Trophoblast cell (in vitro differentiated cells and primary cell): ENCODE data around the gene SPP1.

Experiments used
- DNase-seq, 2 donors: peaks; one replicate each; pipeline ENCODE4 v3.0.0-alpha.2; 2016
- H2AFZ ChIP-seq: 2 replicates; pipeline ENCODE4 v1.6.1; 2013; ENCODE audit warnings: low read length, moderate library complexity, mild to moderate bottlenecking; ENCODE audit not compliant: insufficient read depth, poor library complexity
- H2AK5ac ChIP-seq: 2 replicates; pipeline ENCODE4 v1.6.1; 2013; ENCODE audit warnings: mild to moderate bottlenecking, low read length
- H2BK120ac ChIP-seq: 2 replicates; pipeline ENCODE4 v1.6.1; 2013; ENCODE audit warnings: low read length, mild to moderate bottlenecking, moderate library complexity; ENCODE audit not compliant: insufficient read depth, poor library complexity
- H2BK12ac ChIP-seq: 2 replicates; pipeline ENCODE4 v1.6.1; 2013; ENCODE audit warnings: mild to moderate bottlenecking, low read length, moderate library complexity
- H2BK5ac ChIP-seq: 2 replicates; pipeline ENCODE4 v1.6.1; 2013; ENCODE audit warnings: low read length, low read depth, moderate library complexity, mild to moderate bottlenecking; ENCODE audit not compliant: poor library complexity
- H3K14ac ChIP-seq: 2 replicates; pipeline ENCODE4 v1.6.1; 2013; ENCODE audit warnings: mild to moderate bottlenecking, low read length
- H3K18ac ChIP-seq: 2 replicates; pipeline ENCODE4 v1.6.1; 2013; ENCODE audit warnings: mild to moderate bottlenecking, low read length
- H3K23ac ChIP-seq: 2 replicates; pipeline ENCODE4 v1.6.1; 2013; ENCODE audit warnings: low read length
- H3K27ac ChIP-seq: 2 replicates; pipeline ENCODE4 v1.5.1; 2013; ENCODE audit warnings: low read depth, mild to moderate bottlenecking, inconsistent platforms, low read length, moderate library complexity
- H3K27me3 ChIP-seq: 2 replicates; pipeline ENCODE4 v1.6.1; 2013; ENCODE audit warnings: inconsistent platforms, mild to moderate bottlenecking, low read length, moderate library complexity; ENCODE audit not compliant: insufficient read depth
- H3K36me3 ChIP-seq, 2 experiments: 1 replicate in 1 of 2; 2 replicates in 1 of 2; pipeline ENCODE4 v1.6.1; 2013; ENCODE audit warnings: low read length in 2 of 2, mild to moderate bottlenecking in 2 of 2, moderate library complexity in 1 of 2; ENCODE audit not compliant: insufficient read depth in 2 of 2, control insufficient read depth in 1 of 2
- H3K4ac ChIP-seq: 2 replicates; pipeline ENCODE4 v1.6.1; 2013; ENCODE audit warnings: low read depth, mild to moderate bottlenecking, low read length, moderate library complexity
- H3K4me1 ChIP-seq, 2 experiments: 1 replicate in 1 of 2; 2 replicates in 1 of 2; pipeline ENCODE4 v1.6.1; 2013; ENCODE audit warnings: low read length in 2 of 2, mild to moderate bottlenecking in 2 of 2, moderate library complexity in 1 of 2; ENCODE audit not compliant: insufficient read depth in 2 of 2, control insufficient read depth in 1 of 2
- H3K4me2 ChIP-seq: 2 replicates; pipeline ENCODE4 v1.6.1; 2013; ENCODE audit warnings: inconsistent platforms, mild to moderate bottlenecking, low read length, moderate library complexity
- H3K4me3 ChIP-seq: 2 replicates; pipeline ENCODE4 v1.5.1; 2013; ENCODE audit warnings: mild to moderate bottlenecking, low read depth, low read length, inconsistent platforms
- H3K79me1 ChIP-seq: one replicate; pipeline ENCODE4 v1.6.1; 2013; ENCODE audit warnings: low read length
- H3K79me2 ChIP-seq: 2 replicates; pipeline ENCODE4 v1.6.1; 2013; ENCODE audit warnings: low read length, mild to moderate bottlenecking; ENCODE audit not compliant: control insufficient read depth, insufficient read depth, poor library complexity
- H3K9ac ChIP-seq: 2 replicates; pipeline ENCODE4 v1.6.1; 2013; ENCODE audit warnings: mild to moderate bottlenecking, low read length
- H3K9me3 ChIP-seq: 2 replicates; pipeline ENCODE4 v1.6.1; 2013; ENCODE audit warnings: low read depth, mild to moderate bottlenecking, control low read depth, inconsistent platforms, low read length; ENCODE audit not compliant: insufficient read depth
- H4K12ac ChIP-seq: 2 replicates; pipeline ENCODE4 v1.6.1; 2013; ENCODE audit warnings: low read depth, mild to moderate bottlenecking, low read length, moderate library complexity
- H4K8ac ChIP-seq: 2 replicates; pipeline ENCODE4 v1.6.1; 2013; ENCODE audit warnings: low read depth, mild to moderate bottlenecking, low read length, moderate library complexity
- H4K91ac ChIP-seq: one replicate; pipeline ENCODE4 v1.6.1; 2013; ENCODE audit warnings: low read depth, mild to moderate bottlenecking, low read length, moderate library complexity
- WGBS: extraction: QIAGEN DNeasy Blood & Tissue Kit; methylation state at CpG from one replicate; pipeline ENCODE4 v1.1.7; 2013; ENCODE audit warnings: missing lambda C conversion rate; ENCODE audit not compliant: insufficient read length, insufficient coverage; ENCODE audit errors: extremely low coverage; 5-methylcytosine and 5-hydroxymethylcytosine counted together

Gene SPP1

GRCh38 chr4:88007304-88008121 is 32.0 kb downstream of the SPP1 start, which contains the start of gene PKD2:
PKD2 (plus strand) TSS chr4:88007635; CDS start chr4:88007734, 99 bp downstream.
- H2AFZ ChIP-seq = peak within 1 kb of the TSS; percentile 61
- no peak within 1 kb of the TSS for H3K23ac ChIP-seq

GRCh38 chr4:88008122-88008742 is 32.7 kb downstream of the SPP1 start:
- Histone ChIP-seq H3K18ac (peak overlapping the region; percentile 80), H3K14ac (peak overlapping the region; percentile 84), H2BK120ac (peak overlapping the region; percentile 13), H3K36me3 (no peaks in the 10 kb centered on the region), H3K27me3 (no peaks in the 10 kb centered on the region), H2AK5ac (no peak overlapping the region), H2AFZ (peak overlapping the region; percentile 51), H2BK12ac (peak overlapping the region; percentile 63), H3K79me2 (peaks cover 6% of the 10 kb centered on the region), H3K4me1 (peaks cover 2 to 3% of the 10 kb centered on the region in 2 experiments), H3K27ac (peak overlapping the region; percentile 59), H3K4ac (peak overlapping the region; percentile 56), H4K91ac (peak overlapping the region; percentile 64), H4K12ac (peak overlapping the region; percentile 71), H3K23ac (no peak overlapping the region), H2BK5ac (peak overlapping the region; percentile 10), H3K4me3 (peak overlapping the region; percentile 83), H3K9ac (peak overlapping the region; percentile 73), H3K79me1 (peaks cover 7% of the 10 kb centered on the region), H3K9me3 (no peaks in the 10 kb centered on the region), H4K8ac (peak overlapping the region; percentile 44), H3K4me2 (peak overlapping the region; percentile 58)
- DNase-seq = peak; percentile 43 to 55
- WGBS = no CpG with 5 or more reads among the region's 51 CpGs

More at GRCh38 chr4:88007304-88008121, 32.0 kb downstream of the SPP1 start, which contains the start of gene PKD2:
- peak within 1 kb of the TSS; percentile 76 for H4K8ac ChIP-seq
- H2BK5ac ChIP-seq = peak within 1 kb of the TSS; percentile 10
- no CpG with 5 or more reads among the region's 116 CpGs for WGBS
- no peaks in the 10 kb centered on the region for H3K36me3 ChIP-seq
- peak; percentile 61 to 78 for DNase-seq
- peak within 1 kb of the TSS; percentile 64 for H4K91ac ChIP-seq
- H3K4me2 ChIP-seq = peak within 1 kb of the TSS; percentile 58
- no peaks in the 10 kb centered on the region for H3K27me3 ChIP-seq
- H3K9me3 ChIP-seq = no peaks in the 10 kb centered on the region
- peaks cover 6% of the 10 kb centered on the region for H3K79me2 ChIP-seq
- H4K12ac ChIP-seq = peak within 1 kb of the TSS; percentile 71
- peak within 1 kb of the TSS; percentile 84 for H3K14ac ChIP-seq
- peak within 1 kb of the TSS; percentile 37 for H2BK12ac ChIP-seq
- H2AK5ac ChIP-seq = no peak within 1 kb of the TSS
- H3K79me1 ChIP-seq = peaks cover 7% of the 10 kb centered on the region
- H3K18ac ChIP-seq = peak within 1 kb of the TSS; percentile 80
- peak within 1 kb of the TSS; percentile 56 for H3K4ac ChIP-seq
- peak within 1 kb of the TSS; percentile 39 for H2BK120ac ChIP-seq
- H3K9ac ChIP-seq = peak within 1 kb of the TSS; percentile 48
- peaks cover 2 to 3% of the 10 kb centered on the region in 2 experiments for H3K4me1 ChIP-seq
- peak within 1 kb of the TSS; percentile 59 for H3K27ac ChIP-seq
- peak within 1 kb of the TSS; percentile 83 for H3K4me3 ChIP-seq

GRCh38 chr4:88008743-88009171 is 33.2 kb downstream of the SPP1 start:
- H3K27ac ChIP-seq = no peak overlapping the region
- H3K9me3 ChIP-seq = no peaks in the 10 kb centered on the region
- H4K12ac ChIP-seq = no peak overlapping the region
- H3K23ac ChIP-seq = no peak overlapping the region
- H3K79me2 ChIP-seq = peaks cover 6% of the 10 kb centered on the region
- no peak overlapping the region for H3K4ac ChIP-seq
- no peak overlapping the region for H2AK5ac ChIP-seq
- H2BK12ac ChIP-seq = peak overlapping the region; percentile 63
- peaks cover 2 to 4% of the 10 kb centered on the region in 2 experiments for H3K4me1 ChIP-seq
- H2AFZ ChIP-seq = no peak overlapping the region
- H4K91ac ChIP-seq = no peak overlapping the region
- H3K14ac ChIP-seq = no peak overlapping the region
- no peaks in the 10 kb centered on the region for H3K27me3 ChIP-seq
- no peaks in the 10 kb centered on the region for H3K36me3 ChIP-seq
- H3K79me1 ChIP-seq = peaks cover 7% of the 10 kb centered on the region
- no CpG with 5 or more reads among the region's 5 CpGs for WGBS
- H2BK120ac ChIP-seq = no peak overlapping the region
- no peak overlapping the region for H3K4me3 ChIP-seq
- peak; percentile 33 to 70 for DNase-seq
- peak overlapping the region; percentile 73 for H3K9ac ChIP-seq
- no peak overlapping the region for H3K18ac ChIP-seq
- H2BK5ac ChIP-seq = no peak overlapping the region
- peak overlapping the region; percentile 58 for H3K4me2 ChIP-seq
- H4K8ac ChIP-seq = no peak overlapping the region

- no peak overlapping the region for H3K4ac ChIP-seq
- no peaks in the 10 kb centered on the region for H3K36me3 ChIP-seq
Measured at GRCh38 chr4:88009871-88010270, 34.4 kb downstream of the SPP1 start.

More at GRCh38 chr4:88009871-88010270, 34.4 kb downstream of the SPP1 start:
- Histone ChIP-seq H3K4me1 (peaks cover 2 to 5% of the 10 kb centered on the region in 2 experiments), H3K23ac (no peak overlapping the region), H4K8ac (no peak overlapping the region), H3K14ac (no peak overlapping the region), H4K12ac (no peak overlapping the region), H3K9ac (no peak overlapping the region), H2AFZ (no peak overlapping the region), H3K79me2 (peaks cover 6% of the 10 kb centered on the region), H3K9me3 (no peaks in the 10 kb centered on the region), H2AK5ac (no peak overlapping the region), H3K18ac (no peak overlapping the region), H3K27me3 (no peaks in the 10 kb centered on the region), H2BK12ac (no peak overlapping the region), H4K91ac (no peak overlapping the region), H3K27ac (no peak overlapping the region), H2BK120ac (no peak overlapping the region), H2BK5ac (no peak overlapping the region), H3K79me1 (peaks cover 7% of the 10 kb centered on the region), H3K4me3 (no peak overlapping the region), H3K4me2 (no peak overlapping the region)
- no peak for DNase-seq
- no CpG with 5 or more reads among the region's 5 CpGs for WGBS
